ENCODE data around the gene CAMTA1. TPM values are rescaled to one million over a fixed set of nuclear protein-coding genes. Genes with fewer than 3 reads are reported as not detected.

CAMTA1 gene
- total RNA-seq, 1 donor from 2014 or later: 69.9 TPM

- Mint-ChIP-seq H3K36me3 (ENCODE audit: low read depth) (no peaks in the 10 kb centered on the region), H3K27me3 (no peaks in the 10 kb centered on the region), H3K9me3 (no peaks in the 10 kb centered on the region), H3K4me1 (no peaks in the 10 kb centered on the region), H3K4me3 (no peak overlapping the region), H3K27ac (no peak overlapping the region)
- DNase-seq: no peak
- intact Hi-C loops (cut with micrococcal nuclease): no loop called here
These were observed 725.2 kb downstream of the CAMTA1 start for GRCh38 chr1:7510389-7510931.

- H3K27me3 Mint-ChIP-seq: no peaks in the 10 kb centered on the region
- no peaks in the 10 kb centered on the region for H3K9me3 Mint-ChIP-seq
- H3K27ac Mint-ChIP-seq: no peak overlapping the region
- no peak overlapping the region for H3K4me3 Mint-ChIP-seq
- no peak for DNase-seq
- intact Hi-C loops (cut with micrococcal nuclease): no loop called here
- no peaks in the 10 kb centered on the region for H3K36me3 Mint-ChIP-seq (ENCODE audit: low read depth)
- no peaks in the 10 kb centered on the region for H3K4me1 Mint-ChIP-seq
These were observed 726.1 kb downstream of the CAMTA1 start for GRCh38 chr1:7511381-7511780.

DNA sequence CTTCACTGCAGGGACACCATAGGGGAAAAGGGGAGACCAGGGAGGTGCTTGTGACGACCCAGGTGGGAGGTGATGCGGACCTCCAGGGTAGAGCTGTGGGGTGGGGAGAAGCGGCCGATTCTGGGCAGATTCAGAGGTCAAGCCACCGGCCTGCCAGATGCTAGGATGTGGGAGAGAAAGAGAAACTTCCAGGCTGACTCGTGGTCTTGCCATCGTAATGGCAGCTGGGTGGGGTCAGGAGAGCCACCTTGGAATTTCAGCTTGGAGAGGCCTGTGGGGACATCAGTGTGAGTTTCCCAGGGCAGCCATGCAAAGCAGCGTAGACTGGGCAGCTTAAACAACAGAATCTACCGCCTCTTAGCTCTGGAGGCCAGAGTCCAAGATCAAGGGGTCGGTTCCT lies 727.8 kb downstream of the CAMTA1 start:
- Mint-ChIP-seq H3K4me1 (no peaks in the 10 kb centered on the region), H3K4me3 (no peak overlapping the region), H3K27me3 (no peaks in the 10 kb centered on the region), H3K9me3 (no peaks in the 10 kb centered on the region), H3K36me3 (ENCODE audit: low read depth) (no peaks in the 10 kb centered on the region), H3K27ac (no peak overlapping the region)
- DNase-seq: no peak
- intact Hi-C loops (cut with micrococcal nuclease): no loop called here

DNA sequence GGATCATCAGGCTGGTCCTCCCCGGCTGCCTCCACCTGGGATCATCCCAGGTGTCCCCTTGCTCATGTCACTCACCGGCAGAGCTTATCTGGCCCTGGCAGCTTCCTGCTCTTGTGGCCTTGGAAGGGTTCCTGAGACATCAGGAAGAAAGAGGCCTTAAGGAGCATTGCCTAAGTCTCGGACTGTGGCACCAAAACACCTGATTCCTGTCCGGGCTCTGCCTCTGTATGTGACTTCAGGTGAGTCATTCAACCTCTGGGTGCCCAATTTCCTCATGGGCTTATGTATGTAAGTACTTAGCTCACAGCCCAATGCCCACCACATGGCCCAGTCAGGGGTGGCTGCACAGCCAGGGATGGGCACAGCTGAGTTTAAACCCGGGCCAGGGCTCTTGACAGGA lies 729.9 kb downstream of the CAMTA1 start:
- H3K27ac Mint-ChIP-seq: no peak overlapping the region
- H3K4me1 Mint-ChIP-seq: no peaks in the 10 kb centered on the region
- no peaks in the 10 kb centered on the region for H3K36me3 Mint-ChIP-seq (ENCODE audit: low read depth)
- intact Hi-C loops (cut with micrococcal nuclease): no loop called here
- no peaks in the 10 kb centered on the region for H3K9me3 Mint-ChIP-seq
- no peaks in the 10 kb centered on the region for H3K27me3 Mint-ChIP-seq
- no peak overlapping the region for H3K4me3 Mint-ChIP-seq
- no peak for DNase-seq

DNA sequence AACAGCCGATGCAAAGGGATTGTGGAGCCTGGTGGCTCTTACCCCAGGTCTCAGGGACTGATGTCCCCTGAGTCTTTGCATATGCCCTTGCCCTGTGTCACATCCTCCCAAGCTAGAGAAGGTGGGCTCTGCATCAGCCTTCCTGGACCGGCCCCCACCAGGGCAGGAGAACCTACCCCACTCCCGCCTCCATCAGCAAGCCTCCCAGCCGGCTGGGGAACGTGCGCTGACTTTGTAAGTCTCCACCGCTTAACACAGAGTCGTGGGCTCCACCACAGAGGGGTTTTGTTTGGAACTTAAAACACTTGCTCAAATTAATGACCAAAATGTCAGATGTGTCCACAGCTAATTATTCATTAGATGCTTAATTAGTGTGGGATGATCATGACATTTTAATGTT lies 730.6 kb downstream of the CAMTA1 start:
- Mint-ChIP-seq H3K9me3 (no peaks in the 10 kb centered on the region), H3K4me3 (no peak overlapping the region), H3K27me3 (no peaks in the 10 kb centered on the region), H3K36me3 (ENCODE audit: low read depth) (no peaks in the 10 kb centered on the region), H3K27ac (no peak overlapping the region), H3K4me1 (no peaks in the 10 kb centered on the region)
- intact Hi-C loops (cut with micrococcal nuclease): no loop called here
- no peak for DNase-seq

DNA sequence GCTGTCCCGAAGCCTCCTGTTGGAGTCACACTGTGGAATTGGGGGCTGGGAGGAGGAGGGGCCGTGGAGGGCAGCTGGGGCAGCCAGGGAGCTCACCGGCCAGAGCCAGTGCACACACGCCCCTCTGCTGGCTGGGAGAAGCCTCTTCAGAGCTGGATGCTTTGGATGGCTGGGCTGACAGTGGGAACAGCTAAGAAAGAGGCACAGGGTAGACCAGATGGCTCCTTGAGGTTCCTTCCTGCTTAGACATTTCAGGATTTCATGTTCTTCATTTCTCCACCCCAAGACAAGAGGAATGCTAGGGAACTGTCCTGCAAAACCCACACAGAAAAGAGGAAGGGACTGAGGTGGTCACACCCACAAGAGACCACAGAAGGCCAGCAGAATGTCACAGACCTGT lies 731.1 kb downstream of the CAMTA1 start:
- no peak overlapping the region for H3K27ac Mint-ChIP-seq
- intact Hi-C loops (cut with micrococcal nuclease): no loop called here
- H3K9me3 Mint-ChIP-seq: no peaks in the 10 kb centered on the region
- no peaks in the 10 kb centered on the region for H3K4me1 Mint-ChIP-seq
- no peaks in the 10 kb centered on the region for H3K27me3 Mint-ChIP-seq
- no peaks in the 10 kb centered on the region for H3K36me3 Mint-ChIP-seq (ENCODE audit: low read depth)
- no peak for DNase-seq
- no peak overlapping the region for H3K4me3 Mint-ChIP-seq

- H3K27ac Mint-ChIP-seq: no peak overlapping the region
- no peaks in the 10 kb centered on the region for H3K4me1 Mint-ChIP-seq
- no peaks in the 10 kb centered on the region for H3K27me3 Mint-ChIP-seq
- intact Hi-C loops (cut with micrococcal nuclease): no loop called here
- no peak for DNase-seq
- no peaks in the 10 kb centered on the region for H3K36me3 Mint-ChIP-seq (ENCODE audit: low read depth)
- H3K4me3 Mint-ChIP-seq: no peak overlapping the region
- no peaks in the 10 kb centered on the region for H3K9me3 Mint-ChIP-seq
These were observed 731.7 kb downstream of the CAMTA1 start for GRCh38 chr1:7516929-7517328.

DNA sequence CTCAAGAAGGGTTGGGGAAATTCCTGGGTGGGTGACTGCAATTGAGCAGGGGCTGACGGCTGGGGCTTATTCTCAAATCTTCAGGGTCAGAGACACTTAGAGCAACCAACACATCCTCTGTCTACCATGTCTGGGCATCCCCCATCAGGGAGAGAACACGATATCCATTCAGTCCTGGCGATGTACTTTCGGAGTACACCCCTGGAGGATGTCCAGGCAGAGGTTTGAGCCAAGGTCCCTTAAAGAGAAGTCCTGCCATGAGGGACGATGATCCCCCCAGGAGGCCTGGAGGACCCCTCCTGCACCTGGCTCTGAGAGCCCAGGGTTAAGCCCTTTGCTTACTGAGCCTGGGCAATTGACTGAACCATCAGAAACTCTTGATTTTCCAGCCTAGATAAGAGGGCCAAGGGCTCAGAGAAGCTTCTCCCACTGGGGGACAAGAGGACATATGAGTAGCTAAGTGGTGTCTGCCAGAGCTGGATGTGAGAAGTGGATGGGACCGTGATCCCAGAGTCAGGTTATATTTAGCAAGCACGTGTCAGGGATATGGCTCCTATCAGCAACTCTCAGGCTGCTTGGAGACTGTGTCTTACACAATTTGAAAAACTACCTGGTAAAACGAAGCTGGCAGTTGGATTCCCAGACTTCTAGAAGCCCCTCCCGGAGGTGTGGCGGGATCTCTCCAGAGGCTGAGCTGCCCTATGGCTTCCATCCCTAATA lies 732.5 kb downstream of the CAMTA1 start:
- intact Hi-C loops (cut with micrococcal nuclease): no loop called here
- Mint-ChIP-seq H3K9me3 (no peaks in the 10 kb centered on the region), H3K4me3 (no peak overlapping the region), H3K27ac (no peak overlapping the region), H3K36me3 (ENCODE audit: low read depth) (no peaks in the 10 kb centered on the region), H3K27me3 (no peaks in the 10 kb centered on the region), H3K4me1 (no peaks in the 10 kb centered on the region)
- DNase-seq: no peak

DNA sequence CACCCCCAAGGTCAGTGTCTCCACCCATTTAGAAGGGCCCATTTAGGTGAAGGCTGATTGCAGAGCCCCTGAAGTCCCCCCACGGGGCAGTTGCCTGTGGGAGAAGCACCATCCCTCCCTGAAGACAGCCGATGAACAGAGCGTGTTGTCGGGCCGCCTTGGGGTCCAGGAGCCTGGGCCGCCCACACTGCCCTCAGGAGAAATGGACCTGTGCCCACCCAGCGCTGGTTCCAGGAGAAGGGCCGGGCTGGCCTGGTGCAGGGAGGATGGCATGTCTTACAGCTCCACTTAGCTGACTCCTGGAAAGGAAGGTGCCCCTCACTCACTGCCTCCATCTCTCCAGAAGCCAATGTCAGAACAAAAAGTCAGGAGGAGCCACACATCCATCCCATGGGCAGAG lies 733.2 kb downstream of the CAMTA1 start:
- Mint-ChIP-seq H3K4me3 (no peak overlapping the region), H3K27me3 (no peaks in the 10 kb centered on the region), H3K4me1 (no peaks in the 10 kb centered on the region), H3K27ac (no peak overlapping the region), H3K36me3 (ENCODE audit: low read depth) (no peaks in the 10 kb centered on the region), H3K9me3 (no peaks in the 10 kb centered on the region)
- no peak for DNase-seq
- intact Hi-C loops (cut with micrococcal nuclease): no loop called here

- no peaks in the 10 kb centered on the region for H3K4me1 Mint-ChIP-seq
- H3K9me3 Mint-ChIP-seq: no peaks in the 10 kb centered on the region
- DNase-seq: no peak
- intact Hi-C loops (cut with micrococcal nuclease): no loop called here
- no peak overlapping the region for H3K27ac Mint-ChIP-seq
- H3K4me3 Mint-ChIP-seq: no peak overlapping the region
- no peaks in the 10 kb centered on the region for H3K27me3 Mint-ChIP-seq
- no peaks in the 10 kb centered on the region for H3K36me3 Mint-ChIP-seq (ENCODE audit: low read depth)
These were observed 734.1 kb downstream of the CAMTA1 start for GRCh38 chr1:7519181-7519860.

- Mint-ChIP-seq H3K27me3 (no peaks in the 10 kb centered on the region), H3K27ac (no peak overlapping the region), H3K4me1 (no peaks in the 10 kb centered on the region), H3K4me3 (no peak overlapping the region), H3K36me3 (ENCODE audit: low read depth) (no peaks in the 10 kb centered on the region), H3K9me3 (no peaks in the 10 kb centered on the region)
- DNase-seq: no peak
- intact Hi-C loops (cut with micrococcal nuclease): no loop called here
These were observed 734.7 kb downstream of the CAMTA1 start for GRCh38 chr1:7519861-7520395.

GRCh38 chr1:7520496-7520895 lies 735.2 kb downstream of the CAMTA1 start:
- no peak for DNase-seq
- no peaks in the 10 kb centered on the region for H3K27me3 Mint-ChIP-seq
- no peak overlapping the region for H3K27ac Mint-ChIP-seq

DNA sequence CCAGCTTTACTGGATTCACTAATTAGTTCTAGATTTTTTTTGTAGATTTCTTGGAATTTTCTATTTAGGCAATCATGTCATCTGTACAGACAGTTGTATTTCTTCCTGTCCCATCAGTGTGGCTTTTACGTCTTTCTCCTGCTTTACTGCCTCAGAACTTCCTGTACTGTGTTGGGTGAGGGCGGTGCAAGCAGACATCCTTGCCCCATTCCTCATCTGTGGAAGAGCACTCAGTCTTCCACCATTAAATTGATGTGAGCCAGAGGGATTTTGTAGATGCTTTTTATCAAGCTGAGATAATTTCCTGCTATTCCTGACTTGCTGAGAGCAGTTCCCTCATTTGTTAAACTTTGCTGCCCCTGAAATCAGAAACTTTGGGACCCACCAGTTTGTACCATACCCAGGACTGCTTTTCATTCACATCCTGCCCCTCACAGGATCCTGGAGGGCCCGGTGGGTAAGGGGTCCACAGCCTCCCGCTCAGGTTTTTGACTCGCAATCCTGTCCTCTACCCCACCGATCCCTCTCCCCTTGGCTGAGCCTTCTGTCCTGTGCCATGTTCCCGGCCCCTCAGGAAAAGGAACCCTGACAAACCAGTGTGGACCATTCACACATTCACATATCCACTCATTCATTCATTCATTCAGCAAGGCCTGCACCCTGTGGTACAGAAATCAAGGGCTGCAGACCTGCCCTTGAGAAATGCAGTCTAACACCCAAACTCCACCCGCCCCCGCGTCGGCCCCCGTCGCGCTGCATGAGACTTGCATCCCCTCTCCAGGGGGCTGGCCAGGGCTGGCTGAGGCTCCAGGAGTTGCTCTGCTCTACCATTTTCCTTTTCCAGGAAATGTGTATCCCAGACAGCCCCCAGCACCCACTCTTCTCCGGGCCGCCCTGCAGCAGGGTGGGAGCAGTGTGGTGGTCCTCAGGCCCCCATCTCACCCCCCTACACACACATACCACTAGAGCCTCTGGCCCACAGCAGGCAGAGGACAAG lies 739.4 kb downstream of the CAMTA1 start:
- H3K4me1 Mint-ChIP-seq: no peaks in the 10 kb centered on the region
- H3K36me3 Mint-ChIP-seq (ENCODE audit: low read depth): no peaks in the 10 kb centered on the region
- no peaks in the 10 kb centered on the region for H3K9me3 Mint-ChIP-seq

More at GRCh38 chr1:7520496-7520895, 735.2 kb downstream of the CAMTA1 start:
- Mint-ChIP-seq H3K4me1 (no peaks in the 10 kb centered on the region), H3K9me3 (no peaks in the 10 kb centered on the region), H3K4me3 (no peak overlapping the region), H3K36me3 (ENCODE audit: low read depth) (no peaks in the 10 kb centered on the region)
- intact Hi-C loops (cut with micrococcal nuclease): no loop called here

More for the DNA sequence above, 739.4 kb downstream of the CAMTA1 start:
- H3K4me3 Mint-ChIP-seq: no peak overlapping the region
- intact Hi-C loops (cut with micrococcal nuclease): no loop called here
- no peak overlapping the region for H3K27ac Mint-ChIP-seq
- no peaks in the 10 kb centered on the region for H3K27me3 Mint-ChIP-seq
- DNase-seq: no peak
